Coronary artery (tissue), 2 donors: Measurements from ENCODE around the gene PLCB3.

Experiments
- DNase-seq: peaks from one replicate; pipeline ENCODE4 v3.0.0-alpha.2; 2017; ENCODE audit warnings: low spot score
- H3K27ac ChIP-seq, 2 donors: fragments of 200-600 bp; sonication (generic); one replicate each; pipeline ENCODE4 v1.5.1; 2016 to 2019
- H3K4me3 ChIP-seq: fragments of 200-600 bp; sonication (generic); 2 replicates; pipeline ENCODE4 v1.5.1; 2016; ENCODE audit warnings: mild to moderate bottlenecking, moderate library complexity
- TF ChIP-seq, protein P1 (sequence below): fragments of 200-600 bp; sonication (generic); IDR thresholded peaks from one replicate; pipeline ENCODE4 v1.5.1; 2019; ENCODE audit warnings: antibody characterized with exemption

The PLCB3 gene

DNA sequence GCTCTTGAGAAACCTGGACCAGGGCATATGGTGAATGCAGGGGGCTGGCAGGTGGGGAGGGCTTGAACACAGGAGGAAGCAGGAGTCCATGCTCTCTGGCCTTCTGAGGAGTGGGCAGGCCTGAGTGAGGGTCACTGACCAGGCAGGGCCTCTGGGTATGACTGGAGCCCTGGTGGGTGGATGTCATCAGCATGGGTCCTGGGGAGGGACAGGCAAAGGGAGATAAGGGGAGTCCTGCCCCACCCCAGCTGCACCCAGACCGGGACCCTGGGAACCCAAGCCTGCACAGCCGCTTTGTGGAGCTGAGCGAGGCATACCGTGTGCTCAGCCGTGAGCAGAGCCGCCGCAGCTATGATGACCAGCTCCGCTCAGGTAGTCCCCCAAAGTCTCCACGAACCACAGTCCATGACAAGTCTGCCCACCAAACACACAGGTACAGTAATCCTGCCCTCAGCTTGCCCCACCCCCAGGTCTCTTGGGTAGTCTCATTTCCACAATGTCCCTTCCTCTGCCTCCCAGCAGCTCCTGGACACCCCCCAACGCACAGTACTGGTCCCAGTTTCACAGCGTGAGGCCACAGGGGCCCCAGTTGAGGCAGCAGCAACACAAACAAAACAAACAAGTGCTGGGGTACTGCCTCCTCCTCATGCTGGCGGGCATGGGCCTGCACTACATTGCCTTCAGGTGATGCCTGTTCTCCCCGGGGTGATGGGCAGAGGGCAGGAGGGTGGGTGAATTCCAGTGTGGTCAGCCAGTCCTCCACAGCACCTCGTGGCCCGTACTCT, 19.0 kb upstream of the PLCB3 start:
- no peak overlapping the region for H3K4me3 ChIP-seq

DNA sequence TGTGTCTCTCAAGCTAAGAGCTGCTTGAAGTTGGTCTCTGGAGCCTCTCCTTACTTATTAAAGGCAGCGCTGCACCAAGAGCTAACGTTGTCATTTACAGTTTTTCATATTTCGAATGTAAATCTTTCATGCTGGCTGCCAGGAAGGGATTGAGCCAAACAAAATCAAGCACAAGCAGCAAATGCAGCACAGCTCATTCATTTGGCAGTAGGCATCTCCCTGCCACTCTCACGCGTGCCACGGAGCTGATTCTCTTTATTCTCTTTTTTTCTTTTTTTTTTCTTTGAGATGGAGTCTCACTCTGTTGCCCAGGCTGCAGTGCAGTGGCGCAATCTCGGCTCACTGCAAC, 18.4 kb upstream of the PLCB3 start:
- TF ChIP-seq, protein P1, sequence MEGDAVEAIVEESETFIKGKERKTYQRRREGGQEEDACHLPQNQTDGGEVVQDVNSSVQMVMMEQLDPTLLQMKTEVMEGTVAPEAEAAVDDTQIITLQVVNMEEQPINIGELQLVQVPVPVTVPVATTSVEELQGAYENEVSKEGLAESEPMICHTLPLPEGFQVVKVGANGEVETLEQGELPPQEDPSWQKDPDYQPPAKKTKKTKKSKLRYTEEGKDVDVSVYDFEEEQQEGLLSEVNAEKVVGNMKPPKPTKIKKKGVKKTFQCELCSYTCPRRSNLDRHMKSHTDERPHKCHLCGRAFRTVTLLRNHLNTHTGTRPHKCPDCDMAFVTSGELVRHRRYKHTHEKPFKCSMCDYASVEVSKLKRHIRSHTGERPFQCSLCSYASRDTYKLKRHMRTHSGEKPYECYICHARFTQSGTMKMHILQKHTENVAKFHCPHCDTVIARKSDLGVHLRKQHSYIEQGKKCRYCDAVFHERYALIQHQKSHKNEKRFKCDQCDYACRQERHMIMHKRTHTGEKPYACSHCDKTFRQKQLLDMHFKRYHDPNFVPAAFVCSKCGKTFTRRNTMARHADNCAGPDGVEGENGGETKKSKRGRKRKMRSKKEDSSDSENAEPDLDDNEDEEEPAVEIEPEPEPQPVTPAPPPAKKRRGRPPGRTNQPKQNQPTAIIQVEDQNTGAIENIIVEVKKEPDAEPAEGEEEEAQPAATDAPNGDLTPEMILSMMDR, result no peak
- DNase-seq, result no peak
- no peak overlapping the region for H3K4me3 ChIP-seq
- peak overlapping the region in 1 of 2 donors; percentile 20 for H3K27ac ChIP-seq

More for the DNA sequence above, 19.0 kb upstream of the PLCB3 start:
- H3K27ac ChIP-seq, result peak overlapping the region in 1 of 2 donors; percentile 20
- DNase-seq, result no peak
- TF ChIP-seq, protein P1, result no peak

DNA sequence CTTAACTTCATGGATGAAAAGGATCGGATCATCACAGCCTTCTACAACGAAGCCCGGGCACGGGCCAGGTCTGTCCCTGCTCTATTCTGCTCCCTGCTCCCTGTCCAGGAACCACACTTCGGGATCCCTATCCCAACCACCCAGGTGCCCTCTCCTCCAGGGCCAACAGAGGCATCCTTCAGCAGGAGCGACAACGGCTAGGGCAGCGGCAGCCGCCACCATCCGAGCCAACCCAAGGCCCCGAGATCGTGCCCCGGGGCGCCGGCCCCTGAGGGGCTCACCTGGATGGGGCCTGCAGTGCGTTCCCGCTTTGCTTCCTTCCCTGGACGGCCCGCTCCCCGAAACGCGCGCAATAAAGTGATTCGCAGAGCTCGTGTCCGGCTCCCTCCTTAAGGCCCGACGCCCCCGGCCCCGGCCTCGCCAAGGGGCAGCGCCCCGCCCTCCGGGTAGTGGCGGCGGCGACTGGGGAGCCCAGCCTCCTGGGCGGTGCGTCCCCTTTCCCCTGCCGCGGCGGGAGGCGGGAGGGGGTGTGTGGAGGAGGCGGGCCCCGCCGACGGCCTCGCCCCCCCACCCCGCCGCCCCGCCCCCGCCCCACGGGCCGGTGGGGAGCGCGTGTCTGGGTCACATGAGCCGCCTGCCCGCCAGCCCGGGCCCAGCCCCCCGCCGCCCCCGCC, 17.3 kb upstream of the PLCB3 start, which contains the start of gene VEGFB:
Gene VEGFB, plus strand, starts transcription at position 672 of the 674 bp plus-strand sequence. CDS start 250 bp downstream, outside the sequence.
- H3K27ac ChIP-seq, result peak within 1 kb of the TSS; percentile 88 to 97
- no peak for DNase-seq
- peak within 1 kb of the TSS; percentile 84 for H3K4me3 ChIP-seq
- TF ChIP-seq, protein P1, result no peak

DNA sequence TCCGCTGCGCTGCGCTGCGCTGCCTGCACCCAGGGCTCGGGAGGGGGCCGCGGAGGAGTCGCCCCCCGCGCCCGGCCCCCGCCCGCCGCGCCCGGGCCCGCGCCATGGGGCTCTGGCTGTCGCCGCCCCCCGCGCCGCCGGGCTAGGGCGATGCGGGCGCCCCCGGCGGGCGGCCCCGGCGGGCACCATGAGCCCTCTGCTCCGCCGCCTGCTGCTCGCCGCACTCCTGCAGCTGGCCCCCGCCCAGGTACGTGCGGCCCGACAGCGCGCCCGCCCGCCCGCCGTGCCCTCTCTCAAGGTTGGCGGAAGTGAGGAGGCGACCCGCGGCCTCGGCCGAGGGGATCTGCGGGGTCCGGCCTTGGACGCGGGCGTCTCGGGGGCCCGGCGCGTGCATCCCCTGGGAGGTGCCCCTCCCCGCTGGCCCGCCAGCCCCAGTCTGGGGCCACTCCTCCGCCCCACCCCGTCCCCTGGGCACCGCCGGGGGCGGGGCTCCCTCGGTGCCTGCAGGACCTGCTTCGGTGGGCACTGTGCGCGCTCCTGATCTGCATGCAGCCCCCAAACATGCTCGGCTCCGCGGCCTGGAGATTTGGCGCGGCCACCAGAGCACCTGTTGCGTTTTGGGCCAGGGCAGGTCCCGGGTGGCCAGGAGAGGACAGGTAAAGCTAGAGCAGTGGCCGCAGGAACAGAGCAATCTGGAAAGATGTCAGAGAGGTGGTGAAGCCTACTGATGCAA, 16.5 kb upstream of the PLCB3 start:
- peak overlapping the region; percentile 88 to 97 for H3K27ac ChIP-seq
- TF ChIP-seq, protein P1, result no peak
- H3K4me3 ChIP-seq, result peak overlapping the region; percentile 84
- no peak for DNase-seq

DNA sequence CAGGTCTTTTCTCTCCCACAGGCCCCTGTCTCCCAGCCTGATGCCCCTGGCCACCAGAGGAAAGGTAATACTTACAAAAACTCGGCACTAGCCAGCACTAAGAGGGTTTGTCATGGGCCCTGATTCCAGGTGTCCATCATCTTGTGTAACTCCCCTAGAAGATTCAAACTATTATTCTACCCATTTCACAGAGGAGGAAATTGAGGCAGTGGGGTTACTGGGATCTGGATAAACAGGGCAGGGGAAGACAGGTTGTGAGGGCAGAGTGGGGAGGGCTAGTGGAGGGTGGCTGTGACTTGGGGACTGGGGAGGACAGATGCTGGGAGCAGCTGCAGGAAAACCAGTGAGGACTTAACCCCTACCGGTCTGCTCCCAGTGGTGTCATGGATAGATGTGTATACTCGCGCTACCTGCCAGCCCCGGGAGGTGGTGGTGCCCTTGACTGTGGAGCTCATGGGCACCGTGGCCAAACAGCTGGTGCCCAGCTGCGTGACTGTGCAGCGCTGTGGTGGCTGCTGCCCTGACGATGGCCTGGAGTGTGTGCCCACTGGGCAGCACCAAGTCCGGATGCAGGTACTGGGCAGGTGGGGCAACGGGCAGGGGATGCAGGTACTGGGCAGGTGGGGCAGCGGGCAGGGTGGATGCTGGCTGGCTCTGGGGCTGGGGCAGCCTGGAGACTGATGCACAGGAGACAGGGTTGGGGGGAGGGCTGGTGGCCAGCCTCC, 15.7 kb upstream of the PLCB3 start:
- Histone ChIP-seq H3K27ac (peak overlapping the region; percentile 88 to 97), H3K4me3 (peak overlapping the region; percentile 84)
- no peak for DNase-seq
- TF ChIP-seq, protein P1, result no peak

DNA sequence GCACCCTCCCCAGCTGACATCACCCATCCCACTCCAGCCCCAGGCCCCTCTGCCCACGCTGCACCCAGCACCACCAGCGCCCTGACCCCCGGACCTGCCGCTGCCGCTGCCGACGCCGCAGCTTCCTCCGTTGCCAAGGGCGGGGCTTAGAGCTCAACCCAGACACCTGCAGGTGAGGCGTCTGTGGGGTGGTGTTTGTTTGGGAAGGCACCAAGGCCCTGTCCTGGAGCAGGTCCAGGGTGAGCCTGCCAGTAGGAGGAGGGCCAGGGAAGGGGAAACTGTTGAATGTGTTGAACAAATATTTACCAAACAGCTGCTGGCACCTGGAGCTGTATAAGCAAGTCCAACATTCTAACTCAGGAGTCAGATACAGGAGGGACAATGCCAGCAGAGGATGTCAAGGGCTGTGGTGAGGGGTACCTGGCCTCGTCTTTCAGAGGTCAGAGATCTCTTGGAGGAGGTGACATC, 13.8 kb upstream of the PLCB3 start:
- no peak for DNase-seq
- no peak overlapping the region for H3K4me3 ChIP-seq
- TF ChIP-seq, protein P1, result no peak

More for the DNA sequence above, 13.8 kb upstream of the PLCB3 start:
- peak overlapping the region in 1 of 2 donors; percentile 31 for H3K27ac ChIP-seq
